Measurements from ENCODE around the gene ASB18.

ASB18 gene

GRCh38 chr2:236156095-236156859 lies 107.9 kb downstream of the ASB18 start:
- no peaks in the 10 kb centered on the region for H3K4me1 ChIP-seq (ENCODE audit: control insufficient read depth, insufficient read depth, low read length, unreplicated experiment)
- peaks cover 65% of the 10 kb centered on the region for H3K27me3 ChIP-seq (ENCODE audit: insufficient read depth, low read length)
- H3K4me3 ChIP-seq (ENCODE audit: low read depth, low read length), result no peak overlapping the region
- no peaks in the 10 kb centered on the region for H3K79me2 ChIP-seq (ENCODE audit: control insufficient read depth, insufficient read depth, low read length, unreplicated experiment)
- H2AFZ ChIP-seq (ENCODE audit: low read length, unreplicated experiment), result no peak overlapping the region
- no peaks in the 10 kb centered on the region for H3K36me3 ChIP-seq (ENCODE audit: insufficient read depth, low read length)
- no peak overlapping the region for H3K27ac ChIP-seq (ENCODE audit: low read depth, low read length)

- H3K4me3 ChIP-seq (ENCODE audit: low read depth, low read length), result no peak overlapping the region
- no peaks in the 10 kb centered on the region for H3K4me1 ChIP-seq (ENCODE audit: control insufficient read depth, insufficient read depth, low read length, unreplicated experiment)
- H3K79me2 ChIP-seq (ENCODE audit: control insufficient read depth, insufficient read depth, low read length, unreplicated experiment), result no peaks in the 10 kb centered on the region
- H3K27ac ChIP-seq (ENCODE audit: low read depth, low read length), result no peak overlapping the region
- H3K36me3 ChIP-seq (ENCODE audit: insufficient read depth, low read length), result no peaks in the 10 kb centered on the region
- H3K27me3 ChIP-seq (ENCODE audit: insufficient read depth, low read length), result peaks cover 60% of the 10 kb centered on the region
- H2AFZ ChIP-seq (ENCODE audit: low read length, unreplicated experiment), result no peak overlapping the region
Measured at GRCh38 chr2:236155406-236155805, 108.8 kb downstream of the ASB18 start.

- H3K27me3 ChIP-seq (ENCODE audit: insufficient read depth, low read length), result peaks cover 42% of the 10 kb centered on the region
- H3K36me3 ChIP-seq (ENCODE audit: insufficient read depth, low read length), result no peaks in the 10 kb centered on the region
- no peak overlapping the region for H3K27ac ChIP-seq (ENCODE audit: low read depth, low read length)
- H3K79me2 ChIP-seq (ENCODE audit: control insufficient read depth, insufficient read depth, low read length, unreplicated experiment), result no peaks in the 10 kb centered on the region
- no peaks in the 10 kb centered on the region for H3K4me1 ChIP-seq (ENCODE audit: control insufficient read depth, insufficient read depth, low read length, unreplicated experiment)
- no peak overlapping the region for H2AFZ ChIP-seq (ENCODE audit: low read length, unreplicated experiment)
- no peak overlapping the region for H3K4me3 ChIP-seq (ENCODE audit: low read depth, low read length)
Measured at GRCh38 chr2:236146436-236146835, 117.8 kb downstream of the ASB18 start.

- H3K4me3 ChIP-seq (ENCODE audit: low read depth, low read length), result no peak overlapping the region
- H2AFZ ChIP-seq (ENCODE audit: low read length, unreplicated experiment), result no peak overlapping the region
- H3K27me3 ChIP-seq (ENCODE audit: insufficient read depth, low read length), result peaks cover 38% of the 10 kb centered on the region
- H3K27ac ChIP-seq (ENCODE audit: low read depth, low read length), result no peak overlapping the region
- no peaks in the 10 kb centered on the region for H3K4me1 ChIP-seq (ENCODE audit: control insufficient read depth, insufficient read depth, low read length, unreplicated experiment)
- H3K79me2 ChIP-seq (ENCODE audit: control insufficient read depth, insufficient read depth, low read length, unreplicated experiment), result no peaks in the 10 kb centered on the region
- H3K36me3 ChIP-seq (ENCODE audit: insufficient read depth, low read length), result no peaks in the 10 kb centered on the region
Measured at GRCh38 chr2:236143811-236144210, 120.4 kb downstream of the ASB18 start.
